Ureter (tissue), 1 donor: ENCODE data around the gene NOS1AP. TPM values are rescaled to one million over a fixed set of nuclear protein-coding genes. Genes with fewer than 3 reads are reported as not detected.
"Not testable (repeated sequence)": the region's sequence is repeated elsewhere in the genome, so short reads cannot be mapped to it uniquely, and the experiment has no call there.

Experiments used
- DNase-seq: peaks from one replicate; pipeline ENCODE4 v3.0.0-alpha.2; 2020; ENCODE audit warnings: low spot score
- total RNA-seq: library from RNA; stranded (reverse); gene quantifications from one replicate; pipeline ENCODE4 v1.2.4, GENCODE V29; 2023
- donor health status: DM: yes; HTN: yes; CAD: no.

NOS1AP gene
- total RNA-seq: 7.0 TPM

DNA sequence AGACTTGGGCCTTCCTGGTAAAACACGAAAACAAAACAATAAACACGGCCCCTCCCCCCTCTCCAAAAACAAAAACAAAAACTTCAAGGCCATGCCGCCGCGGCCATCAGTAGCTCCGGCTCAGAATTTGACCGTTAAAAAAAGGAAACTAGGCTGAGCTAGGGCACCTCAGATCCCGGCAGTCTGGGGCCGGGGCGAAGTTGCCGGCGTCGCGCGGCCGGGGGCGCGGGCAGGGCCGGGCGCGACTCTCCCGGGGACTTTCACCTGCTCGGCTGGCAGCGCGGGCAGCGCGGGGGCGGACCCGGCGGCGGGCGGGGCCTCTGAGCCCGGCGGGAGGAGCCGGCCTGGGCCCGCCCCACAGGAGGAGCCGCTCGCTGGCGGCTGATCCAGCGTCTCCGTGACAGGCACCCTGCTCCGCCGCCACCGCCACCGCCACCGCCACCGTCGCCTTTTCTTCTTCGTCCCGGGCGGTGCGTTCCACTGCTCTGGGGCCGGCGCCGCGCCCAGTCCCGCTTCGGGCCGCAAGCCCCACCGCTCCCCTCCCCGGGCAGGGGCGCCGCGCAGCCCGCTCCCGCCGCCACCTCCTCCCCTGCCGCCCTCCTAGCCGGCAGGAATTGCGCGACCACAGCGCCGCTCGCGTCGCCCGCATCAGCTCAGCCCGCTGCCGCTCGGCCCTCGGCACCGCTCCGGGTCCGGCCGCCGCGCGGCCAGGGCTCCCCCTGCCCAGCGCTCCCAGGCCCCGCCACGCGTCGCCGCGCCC lies at the start of gene NOS1AP:
Gene NOS1AP, plus strand, starts transcription at position 358 of the 760 bp plus-strand sequence. CDS start 487 bp downstream, outside the sequence.
- peak; percentile 79 for DNase-seq

DNA sequence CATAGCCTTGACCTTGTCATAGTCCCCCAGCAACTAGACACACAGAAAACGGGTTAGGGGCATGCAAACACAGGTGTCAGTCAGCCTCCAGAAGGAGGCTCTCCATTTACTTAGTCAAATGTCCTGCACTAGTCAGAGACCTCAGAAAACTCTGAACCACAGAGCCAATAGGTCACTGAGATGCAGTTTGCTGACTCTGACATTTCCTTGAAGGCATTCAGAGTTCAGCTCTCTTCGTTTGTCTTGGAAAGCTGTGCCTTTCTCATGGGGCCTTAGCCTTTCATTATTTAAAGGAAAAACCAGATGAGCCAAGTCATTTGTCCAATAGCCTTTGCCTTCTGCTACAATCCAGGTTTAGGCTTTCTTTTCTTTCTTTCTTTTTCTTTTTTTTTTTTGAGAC lies 49.3 kb upstream of the NOS1AP start:
- DNase-seq: no peak

DNA sequence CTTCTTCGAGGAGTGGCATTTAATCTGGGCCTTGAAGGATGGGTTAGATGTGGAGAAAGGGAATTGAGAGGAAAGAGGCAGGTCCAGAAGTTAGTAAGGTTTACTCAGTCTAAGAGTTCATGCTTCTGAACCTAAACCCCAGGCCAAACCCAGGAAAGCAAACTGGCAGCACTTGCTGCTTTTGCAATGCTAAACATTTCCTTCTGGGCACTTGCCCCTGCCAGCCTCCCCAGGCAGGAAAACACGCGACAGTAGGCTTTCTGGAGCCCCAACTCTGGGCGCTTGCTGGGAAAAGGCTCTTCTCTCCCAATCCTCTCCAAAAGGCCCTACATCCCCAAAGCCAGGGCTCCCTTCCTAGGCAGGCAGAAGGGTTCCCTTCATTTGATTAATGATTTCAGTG lies 48.4 kb upstream of the NOS1AP start:
- DNase-seq: no peak

DNA sequence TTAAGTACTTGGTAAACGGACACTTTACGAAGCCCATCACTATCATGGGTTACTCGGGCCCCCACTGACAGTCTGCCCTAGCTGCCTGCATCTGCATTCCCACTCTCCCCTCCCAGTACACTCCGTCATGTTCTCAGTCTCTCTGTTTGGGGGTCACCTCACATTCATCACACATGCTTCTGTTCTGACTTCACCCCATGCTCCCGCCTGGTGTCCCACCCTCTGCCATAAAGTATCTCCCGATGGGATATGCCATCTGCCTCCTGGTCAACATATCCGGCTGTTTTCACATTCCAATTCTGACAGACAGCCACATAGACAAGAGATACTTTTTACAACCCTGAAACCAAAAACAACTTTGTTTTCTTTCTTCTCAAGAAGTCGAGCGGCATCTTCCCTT lies 46.9 kb upstream of the NOS1AP start:
- no peak for DNase-seq

DNA sequence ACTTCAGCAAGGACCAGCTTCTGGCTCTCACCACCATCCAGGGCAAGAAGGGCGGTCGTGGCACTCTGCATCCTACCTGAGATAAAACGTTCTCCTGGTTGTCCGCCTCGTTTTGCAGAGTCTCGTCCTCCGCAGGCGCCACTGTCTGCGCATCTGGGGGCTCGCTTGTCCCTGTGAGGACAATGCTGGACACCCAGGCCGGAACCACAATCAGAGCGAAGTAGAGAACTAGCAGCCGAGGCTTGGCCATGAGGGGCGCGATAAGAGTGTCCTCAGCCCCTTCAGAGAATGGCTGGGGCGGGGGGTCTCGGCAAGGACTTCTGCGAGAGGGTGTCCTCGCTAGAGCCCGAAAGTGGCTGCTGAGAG lies 46.3 kb upstream of the NOS1AP start:
- no peak for DNase-seq

DNA sequence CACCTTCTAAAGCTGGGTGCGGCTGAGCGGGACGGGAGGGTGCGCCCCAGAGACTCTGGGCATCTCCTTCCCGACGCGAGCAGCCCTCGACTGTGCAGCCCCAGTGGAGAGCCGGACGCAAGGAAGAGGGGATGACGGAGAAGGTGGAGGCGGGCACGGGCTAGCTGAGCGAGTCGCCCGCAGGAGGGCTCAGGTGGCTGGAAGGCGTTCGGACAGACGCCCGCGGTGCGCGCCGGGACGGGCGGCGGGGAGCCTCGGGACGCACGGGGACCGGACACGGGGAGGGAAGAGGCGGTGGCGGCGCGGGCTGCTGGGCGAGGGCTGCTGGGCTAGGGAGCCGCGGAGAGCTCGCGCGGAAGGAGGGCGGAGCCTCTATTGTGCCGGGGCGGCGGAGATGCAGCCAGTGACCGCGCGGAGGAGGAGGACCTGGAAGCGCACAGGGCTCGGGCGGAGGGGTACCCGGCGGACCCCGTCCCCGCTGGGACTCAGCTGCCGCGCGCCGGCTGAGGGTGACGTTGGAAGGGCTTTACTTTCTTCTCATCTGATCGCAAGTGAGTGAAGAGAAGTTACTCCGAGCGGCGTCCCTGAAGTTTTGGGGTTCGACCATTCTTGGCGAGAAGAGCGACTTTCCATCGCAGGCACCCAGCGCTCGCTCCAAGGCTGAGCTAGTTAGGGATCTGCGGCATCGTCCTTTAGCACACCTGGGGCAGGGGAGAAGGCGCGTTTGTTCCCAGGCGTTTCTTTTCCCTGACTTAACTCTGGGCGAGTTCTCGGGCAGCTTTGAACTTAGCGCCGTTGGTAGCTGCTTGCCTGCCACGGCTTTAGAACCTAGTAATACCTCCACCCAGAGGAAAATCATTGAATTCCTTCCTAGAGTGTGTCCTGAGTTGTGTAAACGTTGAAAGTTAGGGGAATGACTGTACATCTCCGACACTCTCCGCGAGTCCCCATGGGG lies 45.7 kb upstream of the NOS1AP start, which contains the start of gene OLFML2B:
Gene OLFML2B, minus strand, starts transcription at position 323 of the 955 bp plus-strand sequence. CDS start 439 bp downstream, outside the sequence.
- DNase-seq: peak; percentile 58

DNA sequence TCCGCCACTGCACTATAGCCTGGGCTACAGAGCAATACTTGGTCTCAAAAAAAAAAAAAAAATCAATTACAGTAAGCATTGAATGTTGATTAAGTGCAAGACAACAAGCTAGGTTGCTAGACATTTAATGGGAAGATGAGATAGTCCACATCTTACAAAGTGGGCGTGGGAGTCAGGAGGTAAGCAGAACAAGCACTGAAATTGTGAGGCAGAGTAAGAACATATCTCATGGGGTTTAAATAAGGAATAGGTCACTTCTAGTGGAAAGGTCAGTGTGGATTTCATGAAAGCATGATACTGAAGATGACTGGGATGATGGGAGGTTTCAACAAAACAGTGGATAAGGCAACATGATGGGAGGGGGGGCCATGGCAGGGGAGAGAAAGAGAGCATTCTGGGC lies 44.0 kb upstream of the NOS1AP start:
- no peak for DNase-seq

DNA sequence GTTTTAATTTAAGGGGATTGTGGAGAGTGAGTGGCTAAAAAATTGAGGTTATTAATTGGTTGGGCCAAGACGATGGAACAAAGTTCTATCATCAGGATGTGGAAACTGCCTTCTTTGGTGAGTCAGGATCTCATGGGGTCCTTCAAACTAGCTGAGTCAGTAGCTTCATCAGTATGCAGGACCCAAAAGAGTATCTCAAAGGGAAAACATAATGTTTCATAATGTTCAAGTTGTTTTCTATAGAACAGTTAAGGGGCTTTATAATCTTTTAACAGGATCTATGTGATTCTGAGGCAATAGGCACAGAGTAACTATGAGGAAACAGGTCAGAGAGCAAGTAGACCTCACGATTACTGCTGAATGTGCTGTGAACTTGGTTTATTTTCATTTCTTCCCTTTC lies 42.6 kb upstream of the NOS1AP start:
- no peak for DNase-seq

DNA sequence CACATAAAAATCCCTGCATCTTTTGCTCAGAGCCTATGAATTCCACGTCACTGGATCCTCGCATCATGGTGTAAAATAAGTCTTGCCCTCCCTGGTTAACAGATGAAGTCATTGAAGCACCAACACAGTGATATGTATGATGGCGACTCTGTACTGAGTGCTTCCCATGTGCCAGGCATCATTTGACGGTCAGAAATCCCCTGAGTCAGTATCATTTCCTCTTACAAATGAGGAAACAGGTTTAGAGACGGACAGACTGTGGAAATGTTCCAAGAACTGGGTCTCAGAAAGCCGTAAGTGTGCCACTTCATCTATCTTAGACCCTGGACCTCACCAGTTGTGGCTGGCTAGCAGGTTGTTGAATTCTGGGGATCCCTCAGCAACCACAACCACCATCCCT lies 40.8 kb upstream of the NOS1AP start:
- DNase-seq: no peak

DNA sequence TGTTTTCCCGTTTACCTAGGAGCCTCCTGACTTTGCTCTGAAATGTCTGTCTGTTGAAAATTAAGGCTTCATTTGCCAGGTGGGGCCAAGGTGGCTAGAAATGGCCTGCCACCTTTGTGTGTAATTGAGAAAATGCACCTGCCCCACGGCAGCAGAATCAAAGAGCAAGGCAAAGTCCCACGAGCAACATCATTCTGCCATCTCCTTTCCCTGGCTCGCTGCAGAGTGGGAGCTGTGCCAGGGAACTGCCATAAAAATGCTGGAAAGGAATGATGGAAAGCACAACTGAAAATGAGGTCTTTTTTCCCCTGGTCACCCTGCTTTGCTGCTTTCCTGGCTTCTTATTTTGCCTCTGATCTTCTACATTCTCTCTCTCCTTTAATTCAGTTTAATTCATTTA lies 40.3 kb upstream of the NOS1AP start:
- no peak for DNase-seq

DNA sequence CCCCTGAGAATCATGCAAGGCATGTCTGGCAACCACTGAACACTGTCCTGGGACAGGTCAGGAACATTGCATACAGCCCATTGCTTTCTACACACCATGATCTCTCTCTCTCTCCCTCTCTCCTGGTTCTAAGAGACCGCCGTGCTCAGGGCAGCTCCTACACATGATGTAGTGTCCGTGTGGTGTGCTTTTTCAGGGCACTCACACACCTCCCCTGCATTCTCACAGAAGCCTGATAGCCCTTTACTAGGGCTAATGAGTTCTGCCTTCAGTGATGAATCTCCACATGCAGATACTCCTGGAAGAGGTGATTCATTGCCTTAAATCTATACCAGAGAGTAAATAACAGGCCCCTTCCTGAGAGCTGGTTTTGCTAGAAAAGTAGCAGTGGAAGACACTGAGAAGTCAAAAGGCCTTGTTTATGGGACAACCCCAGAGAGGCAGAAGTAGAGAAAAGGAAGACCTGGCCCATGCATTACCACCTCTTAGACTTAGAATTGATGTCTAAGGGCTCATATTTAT lies 38.7 kb upstream of the NOS1AP start:
- DNase-seq: no peak

DNA sequence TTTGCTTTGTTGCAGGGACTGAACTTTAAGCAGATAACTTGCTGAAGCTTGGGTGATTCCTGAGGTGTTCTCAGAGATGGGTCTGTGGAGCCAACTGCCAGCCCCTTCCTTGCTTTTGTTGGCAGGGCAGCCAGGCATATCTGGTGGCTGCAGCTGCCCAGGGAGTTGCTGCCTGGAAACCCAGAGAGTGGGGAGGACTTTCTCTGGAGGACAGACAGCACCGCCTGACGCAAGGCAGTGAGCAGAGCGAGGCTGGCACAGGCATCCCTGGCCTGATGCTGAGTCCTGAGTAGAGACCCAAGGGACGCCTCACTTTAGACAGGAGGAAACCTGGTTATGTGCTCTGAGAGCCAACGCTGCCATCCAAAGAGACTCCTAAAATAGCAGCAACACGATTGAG lies 36.1 kb upstream of the NOS1AP start:
- DNase-seq: no peak

DNA sequence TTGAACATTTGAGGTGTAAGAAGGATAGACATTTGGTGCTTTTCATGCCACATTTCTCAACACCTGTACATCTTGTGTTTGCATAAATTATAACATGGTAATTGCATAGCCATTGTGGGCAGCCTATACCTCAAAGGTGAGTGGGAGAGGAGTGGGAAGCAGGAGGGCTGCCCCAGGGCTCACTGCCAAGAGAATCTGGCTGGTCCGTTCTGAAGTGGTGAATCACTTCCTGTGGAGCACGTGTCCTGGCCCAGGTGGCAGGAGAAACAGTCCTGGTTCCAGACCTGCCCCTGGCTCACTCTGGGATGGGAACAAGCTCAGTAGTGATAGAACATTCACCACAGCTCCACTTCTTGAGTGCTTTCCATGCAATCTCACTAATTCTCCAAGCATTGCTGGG lies 34.2 kb upstream of the NOS1AP start:
- DNase-seq: no peak

DNA sequence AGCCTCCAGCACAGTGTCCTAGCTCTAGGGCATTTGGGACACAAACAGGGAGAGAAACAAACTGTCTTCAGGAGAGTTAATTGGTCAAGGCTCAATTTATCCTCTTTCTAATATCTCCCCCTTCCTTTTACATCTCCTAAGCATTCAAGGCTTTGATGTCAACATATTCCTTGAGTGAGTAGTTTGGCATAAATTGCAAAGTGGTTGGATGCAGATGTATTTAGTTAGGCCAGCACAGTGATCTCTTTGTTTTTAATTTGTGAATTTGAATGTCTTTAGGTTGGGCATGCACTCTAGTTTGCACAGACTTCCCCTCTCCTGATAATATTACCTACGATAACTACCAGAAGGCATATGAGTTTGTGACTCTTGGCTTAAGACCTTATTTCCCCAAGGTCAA lies 33.3 kb upstream of the NOS1AP start:
- no peak for DNase-seq

DNA sequence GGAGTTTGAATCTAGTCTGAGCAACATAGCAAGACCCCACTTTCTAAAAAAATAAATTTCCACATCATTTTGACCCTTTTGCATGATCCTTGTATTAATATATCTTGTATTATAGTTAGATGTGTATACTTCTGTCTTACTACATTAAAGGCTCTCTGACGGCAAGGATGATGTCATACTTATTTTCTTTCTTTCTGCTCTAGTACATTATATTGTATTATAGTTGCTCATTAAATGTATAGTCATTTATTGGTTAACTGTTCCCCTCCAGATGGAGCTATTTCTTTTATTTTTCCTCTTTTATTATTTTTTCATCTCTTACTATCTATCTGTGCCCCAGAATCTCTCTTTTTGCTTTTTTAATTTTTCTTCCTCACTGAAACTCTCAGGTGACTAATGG lies 30.9 kb upstream of the NOS1AP start:
- DNase-seq: no peak

DNA sequence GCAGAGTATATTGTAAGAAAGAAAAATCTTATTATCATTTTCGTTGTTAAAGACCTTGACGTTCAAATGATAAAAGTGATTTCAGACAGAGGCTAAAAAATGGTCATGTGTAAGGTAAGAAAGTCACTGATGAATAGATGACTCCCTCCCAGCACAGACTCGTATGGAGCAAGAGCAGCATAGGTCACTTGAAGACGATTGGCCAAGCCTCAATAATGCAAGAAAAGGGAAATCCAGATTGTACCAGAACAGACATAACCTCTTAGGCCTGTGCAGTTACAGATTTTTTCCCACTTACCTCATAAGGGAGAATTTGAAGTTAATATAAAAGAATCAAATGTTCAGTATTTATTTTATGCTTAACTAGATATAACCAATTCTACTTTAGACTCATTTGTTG lies 29.5 kb upstream of the NOS1AP start:
- DNase-seq: no peak

DNA sequence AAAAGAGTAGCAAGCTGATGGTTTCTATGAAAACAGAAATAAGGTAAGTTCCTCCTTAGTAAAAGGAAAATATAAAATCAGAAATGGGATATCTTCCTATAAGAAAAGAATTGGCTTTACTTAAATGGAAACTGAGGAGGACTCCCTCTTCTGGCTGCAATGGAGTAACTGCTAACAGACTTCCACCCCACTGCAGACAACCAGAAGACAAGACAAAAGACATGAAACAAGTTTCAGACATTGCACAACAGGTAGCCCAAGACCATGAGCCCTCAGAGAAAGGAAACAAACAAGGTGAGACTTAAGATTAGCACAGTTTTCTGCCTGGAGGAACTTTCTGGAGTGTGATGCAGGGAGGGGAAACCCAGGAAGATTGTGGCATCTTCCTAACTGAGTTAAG lies 28.8 kb upstream of the NOS1AP start:
- no peak for DNase-seq

DNA sequence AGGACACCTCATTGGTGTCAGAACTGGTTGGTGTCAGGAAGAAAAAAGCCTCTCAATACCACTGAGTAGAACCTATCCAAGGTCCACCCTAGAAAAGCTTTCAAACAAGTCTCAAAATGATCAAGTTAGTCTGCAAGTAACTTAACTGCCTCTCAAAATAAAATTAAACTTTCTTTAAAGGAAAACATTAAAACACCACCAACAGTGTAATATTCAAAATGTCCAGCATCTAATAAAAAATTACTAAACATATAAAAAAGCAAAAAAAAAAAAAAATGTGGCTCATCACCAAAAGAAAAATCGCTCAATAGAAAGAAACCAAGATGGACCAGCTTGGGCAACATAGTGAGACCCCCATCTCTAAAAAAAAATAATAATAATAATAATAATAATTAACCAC lies 27.1 kb upstream of the NOS1AP start:
- no peak for DNase-seq

DNA sequence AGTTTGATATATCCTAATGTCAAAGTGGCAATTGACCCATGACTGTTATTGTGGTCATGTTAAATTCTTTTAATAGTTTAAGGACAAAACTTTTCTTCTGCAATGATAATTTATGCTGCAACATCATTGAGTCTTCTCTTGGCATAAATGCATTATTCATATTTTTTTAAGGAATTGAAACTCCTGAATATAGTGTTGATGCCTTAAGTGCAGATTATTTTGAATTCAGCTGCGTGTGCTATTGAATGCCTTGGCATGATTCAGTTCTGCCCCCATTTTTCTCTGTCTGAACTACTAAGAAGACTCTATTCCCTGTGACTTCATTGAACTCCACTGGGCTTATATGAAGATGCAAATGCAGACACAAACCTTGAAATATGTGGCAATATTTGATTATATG lies 22.6 kb upstream of the NOS1AP start:
- DNase-seq: no peak

DNA sequence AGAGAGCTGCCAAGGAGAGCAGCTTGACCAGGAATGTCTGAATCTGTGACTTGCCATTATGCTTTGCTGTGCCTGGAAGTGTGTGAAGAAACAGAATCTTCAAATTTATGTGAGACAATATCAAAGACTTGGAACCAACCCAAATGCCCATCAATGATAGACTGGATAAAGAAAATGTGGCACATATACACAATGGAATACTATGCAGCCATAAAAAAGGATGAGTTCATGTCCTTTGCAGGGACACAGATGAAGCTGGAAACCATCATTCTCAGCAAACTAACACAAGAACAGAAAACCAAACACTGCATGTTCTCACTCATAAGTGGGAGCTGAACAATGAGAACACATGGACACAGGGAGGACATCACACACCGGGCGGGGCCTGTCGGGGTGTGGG lies 15.5 kb upstream of the NOS1AP start:
- not testable (repeated sequence) for DNase-seq

DNA sequence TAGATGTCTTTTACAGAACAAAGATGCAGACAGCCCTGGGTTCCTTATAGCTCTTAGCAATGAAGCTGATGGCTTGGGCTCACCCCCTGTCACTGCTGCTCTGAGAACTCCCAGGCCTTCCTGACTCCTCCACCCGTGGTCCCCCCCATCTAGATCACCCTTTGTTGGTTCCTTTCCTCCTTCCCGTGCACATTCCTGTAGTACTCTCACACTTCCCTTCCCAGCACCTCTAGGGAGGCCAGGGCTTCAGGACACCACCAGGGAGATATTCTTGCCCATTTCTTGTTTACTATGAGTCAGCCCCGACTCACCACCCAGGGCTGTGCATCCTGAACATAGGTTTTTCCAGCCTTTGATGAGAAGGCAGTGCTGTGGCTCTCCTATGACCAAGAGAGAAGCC lies 14.4 kb upstream of the NOS1AP start:
- DNase-seq: no peak

DNA sequence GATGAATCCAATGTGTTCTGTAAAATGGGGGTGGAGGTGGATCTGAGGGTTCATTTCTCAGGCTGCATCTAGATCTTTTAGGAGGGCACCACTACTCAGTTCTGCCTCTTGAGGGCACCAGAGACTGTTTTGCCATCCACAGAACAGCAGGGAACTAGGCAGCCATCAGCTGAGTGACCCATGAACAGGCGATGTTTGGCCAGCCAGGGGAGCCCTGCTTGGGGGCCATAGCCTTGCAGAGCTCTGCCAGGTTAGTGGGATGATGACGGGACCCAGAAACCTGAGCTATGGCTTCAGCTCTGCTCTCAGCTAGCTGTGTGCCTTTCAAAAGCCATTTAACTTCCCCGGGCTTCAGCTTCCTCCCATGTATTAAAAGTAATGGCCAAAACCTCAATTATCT lies 13.4 kb upstream of the NOS1AP start:
- DNase-seq: peak; percentile 67

DNA sequence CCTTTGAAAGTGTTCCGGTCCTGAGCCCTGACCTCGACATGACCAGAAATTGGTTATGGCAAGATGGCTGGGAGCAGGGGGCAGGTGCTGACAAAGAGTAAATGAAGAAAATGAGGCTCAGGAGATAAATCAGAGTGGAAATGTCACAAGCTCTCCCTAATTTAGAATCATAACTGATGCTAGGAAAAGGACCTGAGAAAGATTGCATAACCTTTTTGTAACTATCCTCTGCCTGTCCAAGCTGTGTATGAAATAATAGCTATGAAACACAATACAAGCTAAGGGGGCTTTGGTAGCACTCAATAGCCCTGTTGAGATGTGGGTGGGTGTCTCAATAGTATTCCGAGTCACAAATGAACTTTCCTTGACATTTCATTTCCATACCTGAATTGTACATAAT lies 12.9 kb upstream of the NOS1AP start:
- no peak for DNase-seq
